ENCODE measurements around the gene POLR2A. TPM values are rescaled to one million over a fixed set of nuclear protein-coding genes. Genes with fewer than 3 reads are reported as not detected.

POLR2A gene
- polyA plus RNA-seq, 1 donor from 2014 or later = 9.1 TPM

- Histone ChIP-seq H3F3A (ENCODE audit: insufficient read depth, low read length, poor library complexity, severe bottlenecking) (no peaks in the 10 kb centered on the region), H3K9me3 (ENCODE audit: low read length) (no peaks in the 10 kb centered on the region), H3K4me2 (ENCODE audit: low read length) (no peak within 1 kb of the TSS), H3K9me2 (ENCODE audit: insufficient read depth, low read length) (no peaks in the 10 kb centered on the region), H4K20me1 (ENCODE audit: insufficient read depth) (no peaks in the 10 kb centered on the region), H3K9ac (ENCODE audit: low read length) (no peak within 1 kb of the TSS), H3K79me2 (replicated peaks; ENCODE audit: insufficient read depth, low read length) (no peaks in the 10 kb centered on the region), H3K27ac (ENCODE audit: low read length) (no peak within 1 kb of the TSS), H3K27me3 (ENCODE audit: insufficient read depth, low read depth, low read length) (peaks cover 19% of the 10 kb centered on the region), H2AFZ (ENCODE audit: low read depth, low read length) (no peak within 1 kb of the TSS), H3K36me3 (ENCODE audit: insufficient read depth, low read length) (no peaks in the 10 kb centered on the region), H3K4me3 (ENCODE audit: low read length) (peak within 1 kb of the TSS; percentile 37)
- TF ChIP-seq MXI1 (conservative IDR thresholded peaks at IDR 0.05; ENCODE audit: poor library complexity, severe bottlenecking) (no peak), CTCF (IDR thresholded peaks at IDR 0.05; ENCODE audit: poor library complexity, severe bottlenecking) (no peak), RAD21 (conservative IDR thresholded peaks at IDR 0.05) (no peak), EP300 (conservative IDR thresholded peaks at IDR 0.05; ENCODE audit: poor library complexity, severe bottlenecking) (no peak), EZH2 (IDR thresholded peaks at IDR 0.05; ENCODE audit: borderline replicate concordance, insufficient read depth, low read length, poor library complexity, severe bottlenecking) (no peak), POLR2AphosphoS5 (IDR thresholded peaks at IDR 0.05) (no peak)
These were observed 39.2 kb upstream of the POLR2A start, which contains the start of gene CHRNB1 for GRCh38 chr17:7444682-7445618. Gene CHRNB1 (plus strand): TSS chr17:7445061. CDS start chr17:7445128, 67 bp downstream.

GRCh38 chr17:7445619-7445968, 38.6 kb upstream of the POLR2A start:
- Histone ChIP-seq H3K79me2 (replicated peaks; ENCODE audit: insufficient read depth, low read length) (no peaks in the 10 kb centered on the region), H3K27me3 (ENCODE audit: insufficient read depth, low read depth, low read length) (peaks cover 19% of the 10 kb centered on the region), H3K36me3 (ENCODE audit: insufficient read depth, low read length) (no peaks in the 10 kb centered on the region), H3F3A (ENCODE audit: insufficient read depth, low read length, poor library complexity, severe bottlenecking) (no peaks in the 10 kb centered on the region), H2AFZ (ENCODE audit: low read depth, low read length) (no peak overlapping the region), H3K9me2 (ENCODE audit: insufficient read depth, low read length) (no peaks in the 10 kb centered on the region), H3K27ac (ENCODE audit: low read length) (no peak overlapping the region), H3K9me3 (ENCODE audit: low read length) (no peaks in the 10 kb centered on the region), H3K9ac (ENCODE audit: low read length) (no peak overlapping the region), H3K4me2 (ENCODE audit: low read length) (no peak overlapping the region), H3K4me3 (ENCODE audit: low read length) (peak overlapping the region; percentile 37), H4K20me1 (ENCODE audit: insufficient read depth) (no peaks in the 10 kb centered on the region)
- TF ChIP-seq CTCF (IDR thresholded peaks at IDR 0.05; ENCODE audit: poor library complexity, severe bottlenecking) (no peak), RAD21 (conservative IDR thresholded peaks at IDR 0.05) (no peak), EP300 (conservative IDR thresholded peaks at IDR 0.05; ENCODE audit: poor library complexity, severe bottlenecking) (no peak), REST (IDR thresholded peaks at IDR 0.05; ENCODE audit: borderline replicate concordance) (no peak), TAF1 (IDR thresholded peaks at IDR 0.05; ENCODE audit: low read depth) (no peak), EZH2 (IDR thresholded peaks at IDR 0.05; ENCODE audit: borderline replicate concordance, insufficient read depth, low read length, poor library complexity, severe bottlenecking) (no peak), POLR2AphosphoS5 (IDR thresholded peaks at IDR 0.05) (no peak), SMC3 (conservative IDR thresholded peaks at IDR 0.05; ENCODE audit: poor library complexity) (no peak), MXI1 (conservative IDR thresholded peaks at IDR 0.05; ENCODE audit: poor library complexity, severe bottlenecking) (no peak)

All from neural cell (in vitro differentiated cells).